Transverse colon (tissue), 4 donors: ENCODE measurements around the gene RAB38.

Source experiments
- CTCF ChIP-seq, 5 experiments: fragments of 200-600 bp in 3 of 5; fragments of 450-650 bp in 2 of 5; sonication (generic) in 3 of 5; IDR thresholded peaks; 1 replicate in 2 of 5; 2 replicates in 3 of 5; pipeline ENCODE4 v1.5.1; 2016 to 2017; ENCODE audit warnings: antibody characterized with exemption in 5 of 5, inconsistent platforms in 3 of 5, mild to moderate bottlenecking in 2 of 5, moderate library complexity in 1 of 5
- EP300 ChIP-seq: sonication (generic); formaldehyde crosslinking; IDR thresholded peaks from one replicate; pipeline ENCODE4 v1.6.1; 2017; ENCODE audit warnings: antibody characterized with exemption, low read depth
- POLR2A ChIP-seq: fragments of 450-650 bp; IDR thresholded peaks from one replicate; pipeline ENCODE4 v1.6.1; 2016; ENCODE audit warnings: antibody characterized with exemption, mild to moderate bottlenecking, moderate library complexity
- POLR2AphosphoS5 ChIP-seq, 3 donors: sonication (generic); formaldehyde crosslinking; IDR thresholded peaks; one replicate each; pipeline ENCODE4 v1.6.1; 2016; ENCODE audit warnings: antibody characterized with exemption in 3 of 3

- no peak for TF ChIP-seq CTCF (IDR thresholded peaks at IDR 0.05)
- no peak for TF ChIP-seq POLR2A
- no peak for TF ChIP-seq POLR2AphosphoS5 (IDR thresholded peaks at IDR 0.05)
- no peak for TF ChIP-seq EP300
Measured at GRCh38 chr11:88164806-88165585, 10.2 kb downstream of the RAB38 start.
